SK-N-SH treated with all-trans-retinoic acid at 6 μM for 48 hours (cell line): ENCODE data around the gene GNG13.
"Not testable (repeated sequence)": the region's sequence is repeated elsewhere in the genome, so short reads cannot be mapped to it uniquely, and the experiment has no call there.

Experiments used
- BACH2 ChIP-seq: fragments of 250-450 bp; sonication (Bioruptor Pico); IDR thresholded peaks from 2 replicates; pipeline ENCODE4 v1.9.0; 2021; ENCODE audit warnings: mild to moderate bottlenecking, borderline replicate concordance
- CREB5 ChIP-seq: fragments of 250-450 bp; sonication (Bioruptor Pico); IDR thresholded peaks from 2 replicates; pipeline ENCODE4 v1.5.1; 2020; ENCODE audit warnings: low read depth, mild to moderate bottlenecking, moderate library complexity
- CSRNP3 ChIP-seq: fragments of 250-450 bp; sonication (Bioruptor Pico); IDR thresholded peaks from 2 replicates; pipeline ENCODE4 v1.5.1; 2021; ENCODE audit warnings: mild to moderate bottlenecking, moderate library complexity
- PATZ1 ChIP-seq: fragments of 250-450 bp; sonication (Bioruptor Pico); IDR thresholded peaks from 2 replicates; pipeline ENCODE4 v1.8.0; 2020; ENCODE audit warnings: mild to moderate bottlenecking, moderate library complexity, borderline replicate concordance
- RARB ChIP-seq: fragments of 250-450 bp; sonication (Bioruptor Pico); IDR thresholded peaks from 2 replicates; pipeline ENCODE4 v1.8.0; 2021; ENCODE audit warnings: mild to moderate bottlenecking, moderate library complexity
- ZFP3 ChIP-seq: fragments of 250-450 bp; sonication (Bioruptor Pico); IDR thresholded peaks from 2 replicates; pipeline ENCODE4 v1.5.0; 2020; ENCODE audit warnings: mild to moderate bottlenecking, moderate library complexity

- TF ChIP-seq RARB, PATZ1, CREB5, CSRNP3, ZFP3, BACH2 (CRISPR knock-in tag): not testable (repeated sequence)
Measured at GRCh38 chr16:776298-776697, 24.2 kb downstream of the GNG13 start.
